Inflammatory macrophage (primary cell): ENCODE results near the gene TANC2.

Experiments
- DNase-seq, 2 donors: peaks; one replicate each; pipeline ENCODE4 v3.0.0-alpha.2; 2020 to 2022
- total RNA-seq, 18 experiments: gene quantifications; one replicate each; lab custom pipeline; 2026; ENCODE audit warnings: mixed read lengths in 6 of 18, inconsistent platforms in 2 of 18; lab: John Stamatoyannopoulos, UW

TANC2 gene
- total RNA-seq: 2.8 to 69.1 (median 22.3) reads per million in 18 experiments

- peak; percentile 71 to 75 for DNase-seq
Measured at GRCh38 chr17:62965686-62966425, at the start of gene TANC2. TANC2 (plus strand) TSS chr17:62966235; CDS start chr17:63009560, 43,325 bp downstream.

- DNase-seq: peak; percentile 15 to 48
Measured at GRCh38 chr17:62916684-62917571, 49.1 kb upstream of the TANC2 start.

DNA sequence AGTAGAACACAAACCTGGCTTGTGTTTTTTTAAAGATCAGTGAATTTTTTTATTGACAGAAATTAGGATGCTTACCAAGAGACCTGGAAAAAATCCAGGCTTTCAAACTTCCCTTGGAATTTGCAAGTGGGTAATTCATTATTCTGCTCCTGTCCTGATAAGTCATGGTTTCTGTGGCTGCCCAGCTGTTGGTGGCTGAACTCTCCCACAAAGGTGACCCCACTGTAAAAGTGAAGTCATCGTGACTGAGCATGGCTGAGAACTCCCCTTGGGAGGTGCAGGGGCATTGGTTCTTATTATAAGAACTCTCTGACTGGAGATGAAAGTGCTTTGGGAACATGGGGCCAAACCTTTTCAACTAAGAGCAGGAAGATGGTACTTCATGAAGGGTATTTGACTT lies 46.6 kb upstream of the TANC2 start:
- DNase-seq: no peak

- no peak for DNase-seq
Measured at GRCh38 chr17:62920300-62920699, 45.7 kb upstream of the TANC2 start.

DNA sequence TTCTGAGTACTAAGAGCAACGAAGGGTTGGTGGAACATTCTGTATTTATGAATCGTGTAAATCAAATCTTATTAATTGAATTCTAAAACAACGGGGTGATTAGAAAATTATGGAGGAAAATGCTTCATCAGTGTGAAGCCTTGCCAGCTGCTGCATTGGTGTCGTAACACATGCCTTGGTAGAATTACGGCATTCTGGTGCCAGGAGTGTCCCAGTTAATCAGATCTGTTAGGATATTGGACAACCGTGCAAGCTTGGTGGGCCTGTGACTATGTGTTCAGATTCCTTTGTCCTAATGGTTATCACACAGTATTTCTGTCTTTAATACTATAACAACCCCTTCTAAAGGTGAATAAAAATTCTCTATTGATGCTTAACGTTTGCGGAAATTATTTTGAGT lies 44.2 kb upstream of the TANC2 start:
- DNase-seq: no peak

DNA sequence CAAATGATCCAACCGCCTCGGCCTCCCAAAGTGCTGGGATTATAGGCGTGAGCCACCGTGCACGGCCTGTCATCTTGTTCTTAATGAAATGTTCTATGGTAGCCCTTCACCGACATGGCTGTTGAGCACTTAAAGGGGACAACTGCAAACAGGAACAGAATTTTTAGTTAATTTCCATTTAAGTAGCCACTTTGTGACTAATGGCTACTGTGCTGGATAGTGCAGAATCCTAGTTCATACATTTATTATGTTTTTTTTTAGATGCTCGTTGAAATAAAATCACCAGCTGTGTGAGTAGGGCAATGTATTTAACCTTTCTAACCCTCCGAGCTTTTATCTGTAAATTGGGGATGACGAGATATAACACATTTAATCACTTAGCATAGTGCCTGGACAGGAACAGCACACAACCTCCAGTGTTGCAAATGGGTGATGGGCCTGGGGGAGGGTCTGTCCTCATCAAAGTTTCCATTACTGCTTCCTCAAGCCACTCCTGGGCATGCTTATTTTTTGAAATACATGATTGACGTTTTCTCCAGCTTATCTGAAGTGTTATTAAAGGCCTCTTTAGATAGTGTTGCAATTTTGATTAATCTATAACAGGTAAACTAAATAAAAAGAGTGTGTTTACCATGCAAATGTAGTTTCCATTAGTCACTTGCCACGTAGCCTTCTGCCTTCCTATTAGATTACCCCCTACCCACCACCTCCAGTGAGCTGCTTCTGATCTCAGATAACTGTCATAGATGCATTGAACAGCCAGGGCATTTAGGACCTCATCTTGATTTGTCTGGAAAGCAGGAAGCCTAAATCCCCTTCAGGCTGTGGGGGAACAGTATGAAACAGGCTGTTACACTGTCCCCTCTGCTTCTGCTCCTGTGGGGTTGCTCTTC lies 42.5 kb upstream of the TANC2 start:
- no peak for DNase-seq

DNA sequence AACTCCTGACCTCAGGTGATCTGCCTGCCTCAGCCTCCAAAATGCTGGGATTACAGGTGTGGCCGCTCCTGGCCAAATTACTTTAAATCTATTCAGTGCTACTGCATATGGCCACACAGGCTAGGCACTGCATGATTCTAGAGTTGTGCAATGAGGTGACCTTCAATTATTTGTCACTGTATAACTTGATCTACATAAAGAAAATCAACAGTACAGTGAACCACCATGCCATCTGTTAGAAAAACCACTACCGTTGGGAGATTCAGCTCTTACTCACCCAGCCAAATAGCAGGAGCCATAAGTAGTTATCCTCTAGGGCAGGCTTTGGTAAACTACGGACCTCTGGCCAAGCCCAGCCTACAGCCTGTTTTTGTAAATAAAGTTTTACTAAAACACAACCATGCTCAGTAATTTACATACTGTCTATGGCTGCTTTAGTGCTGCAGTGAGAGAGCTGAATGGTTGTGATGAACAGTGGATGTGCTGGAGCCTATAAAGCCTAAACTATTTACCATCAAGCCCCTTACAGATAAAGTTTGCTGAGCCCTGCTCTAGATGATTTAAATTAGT lies 40.7 kb upstream of the TANC2 start:
- no peak for DNase-seq

GRCh38 chr17:62927083-62927482 lies 39.0 kb upstream of the TANC2 start:
- DNase-seq: no peak

- DNase-seq: no peak
Measured at GRCh38 chr17:62929320-62929719, 36.7 kb upstream of the TANC2 start.

DNA sequence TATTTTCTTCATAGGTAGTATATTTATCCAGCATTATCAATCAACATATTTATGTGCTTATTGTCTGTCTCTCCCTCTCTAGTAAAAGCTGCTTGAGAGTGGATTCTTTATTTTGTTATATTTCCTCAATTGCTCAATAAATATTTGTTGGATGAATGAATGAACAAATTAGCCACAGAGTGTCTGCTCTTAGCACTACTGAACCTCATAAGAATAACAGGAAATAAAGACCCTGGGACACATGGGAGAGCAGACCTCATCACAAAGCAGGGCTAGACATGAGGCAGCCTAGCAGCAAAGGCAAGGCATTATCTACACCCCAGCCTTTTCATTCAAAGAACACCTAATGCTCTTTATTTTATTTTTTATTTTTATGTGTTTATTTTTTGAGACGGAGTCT lies 34.9 kb upstream of the TANC2 start:
- no peak for DNase-seq

DNA sequence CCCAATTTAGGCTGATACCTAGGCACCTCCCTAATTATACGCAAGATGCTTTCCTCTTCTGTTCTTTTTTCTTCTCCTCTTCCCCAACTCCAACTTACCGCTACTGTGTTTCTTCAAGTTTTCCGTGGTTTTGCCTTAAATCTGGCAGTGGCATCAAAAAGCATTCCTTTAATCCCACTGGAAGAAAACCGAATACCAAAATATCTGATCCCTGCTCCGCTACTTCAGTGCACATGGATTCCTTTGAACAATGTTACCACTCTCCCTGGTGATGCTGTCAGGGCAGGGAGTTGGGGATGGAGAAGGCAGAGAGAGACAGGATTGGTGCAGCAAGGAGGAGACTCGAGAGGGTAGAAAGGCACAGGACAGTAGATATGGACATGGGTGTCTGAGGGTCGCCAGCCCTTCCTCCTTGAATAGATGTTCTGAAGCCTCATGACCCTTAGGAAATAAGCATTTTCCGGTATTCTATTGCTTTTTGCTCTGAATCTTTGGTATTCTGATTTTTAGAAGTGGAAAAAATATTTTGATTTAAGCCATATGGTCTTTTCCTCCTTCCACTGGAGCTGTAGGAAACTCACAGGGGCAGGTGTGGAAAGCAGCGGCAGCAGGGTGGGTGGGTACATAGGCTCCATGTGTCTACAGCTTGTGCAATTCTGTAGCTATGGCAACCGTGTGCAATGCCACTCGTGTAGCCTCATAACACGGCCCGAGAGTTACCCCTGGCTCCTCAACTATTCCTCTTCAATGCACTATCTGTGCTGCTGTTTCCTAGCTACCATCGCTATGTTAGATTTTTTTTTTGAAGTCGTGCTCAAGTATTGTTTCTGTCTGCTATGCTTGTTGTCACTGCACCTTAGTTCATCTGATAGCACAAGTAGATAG lies 32.3 kb upstream of the TANC2 start:
- DNase-seq: peak; percentile 8 to 15

DNA sequence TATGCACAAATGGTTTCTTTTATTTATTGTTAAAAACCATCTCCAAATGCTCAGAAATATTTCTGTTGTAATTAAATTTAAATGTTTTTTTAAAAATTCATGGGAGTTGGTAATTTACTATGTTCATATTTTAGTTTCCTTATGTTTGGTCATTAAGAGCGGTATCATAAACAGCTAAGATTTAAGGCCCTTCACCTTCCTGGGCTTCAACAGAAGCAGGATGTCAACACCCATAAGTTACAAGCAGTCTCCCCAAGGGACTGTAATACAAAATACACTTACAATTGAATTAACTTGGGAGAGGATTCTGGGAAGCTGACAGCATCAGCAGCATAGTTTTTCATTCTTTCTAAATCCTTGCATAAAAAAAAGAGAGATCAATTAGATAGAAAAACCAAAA lies 30.9 kb upstream of the TANC2 start:
- no peak for DNase-seq

DNA sequence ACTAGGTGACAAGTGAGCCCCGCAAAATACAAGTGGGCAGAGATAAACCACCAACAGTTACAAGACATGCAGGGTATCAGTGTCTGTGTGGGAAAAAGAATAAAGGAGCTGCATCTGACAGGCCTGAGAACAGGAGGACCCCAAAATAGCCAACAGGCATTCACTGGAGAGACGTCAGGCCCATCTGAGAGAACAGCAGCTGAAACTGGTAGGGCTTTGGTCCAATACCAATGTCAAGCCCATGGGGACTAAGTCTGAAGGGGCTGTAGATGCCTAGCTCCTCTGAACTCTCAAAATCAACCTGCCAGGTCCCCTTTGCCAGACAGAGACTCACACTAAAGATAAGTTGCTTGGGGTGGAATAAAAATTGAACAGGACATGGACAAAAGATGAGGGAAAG lies 30.5 kb upstream of the TANC2 start:
- no peak for DNase-seq

- no peak for DNase-seq
Measured at GRCh38 chr17:62937606-62938005, 28.4 kb upstream of the TANC2 start.

DNA sequence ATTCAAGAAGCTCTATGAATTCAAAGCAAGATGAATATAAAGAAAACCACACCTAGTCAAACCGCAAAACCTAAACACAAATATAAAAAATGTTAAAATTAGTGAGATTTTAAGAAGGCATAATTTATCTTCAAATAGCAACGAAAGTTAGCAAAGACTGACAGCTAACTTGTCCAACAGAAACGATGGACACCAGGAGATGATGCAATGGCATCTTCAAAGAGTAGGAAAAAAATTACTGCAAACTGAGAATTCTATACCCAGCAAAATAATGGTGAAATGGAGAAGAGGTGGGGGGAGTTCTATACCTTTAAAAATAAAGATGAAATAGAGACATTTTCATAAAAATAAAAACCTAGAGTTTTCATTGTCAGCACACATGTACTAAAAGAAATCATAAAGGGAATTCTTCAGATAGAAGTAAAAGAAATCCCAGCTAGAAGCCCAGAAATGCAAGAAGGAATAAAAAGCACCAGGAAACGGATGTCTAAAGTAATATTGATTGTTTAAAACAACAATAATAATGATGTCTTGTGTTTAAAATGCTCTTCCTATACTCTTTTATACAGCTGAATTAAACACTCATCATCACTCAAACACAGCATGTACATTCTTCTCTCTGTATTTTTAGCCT lies 24.6 kb upstream of the TANC2 start:
- DNase-seq: no peak

GRCh38 chr17:62948370-62948769 lies 17.7 kb upstream of the TANC2 start:
- DNase-seq: no peak

- DNase-seq: no peak
Measured at GRCh38 chr17:62949036-62949435, 17.0 kb upstream of the TANC2 start.

DNA sequence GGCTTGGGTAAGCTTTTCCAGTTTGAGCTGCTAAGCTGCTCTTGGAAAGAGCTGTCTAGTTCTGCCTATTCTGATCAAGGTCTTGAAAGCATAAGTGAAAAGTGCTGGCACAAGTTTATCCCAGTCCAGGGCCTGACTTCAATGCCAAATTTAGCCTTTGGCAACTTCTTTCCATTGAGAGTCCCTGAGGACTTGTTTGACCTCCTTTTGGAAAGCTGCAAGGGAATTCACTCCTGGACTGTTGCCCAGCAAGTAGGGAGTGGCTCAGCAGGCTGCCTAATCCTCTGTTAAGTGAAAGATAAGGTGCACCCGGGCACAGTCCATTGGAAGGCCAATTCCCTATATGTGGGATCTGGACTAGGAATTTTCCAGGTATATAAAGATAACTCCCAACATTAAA lies 16.0 kb upstream of the TANC2 start:
- DNase-seq: no peak

- no peak for DNase-seq
Measured at GRCh38 chr17:62955841-62956352, 10.1 kb upstream of the TANC2 start.

DNA sequence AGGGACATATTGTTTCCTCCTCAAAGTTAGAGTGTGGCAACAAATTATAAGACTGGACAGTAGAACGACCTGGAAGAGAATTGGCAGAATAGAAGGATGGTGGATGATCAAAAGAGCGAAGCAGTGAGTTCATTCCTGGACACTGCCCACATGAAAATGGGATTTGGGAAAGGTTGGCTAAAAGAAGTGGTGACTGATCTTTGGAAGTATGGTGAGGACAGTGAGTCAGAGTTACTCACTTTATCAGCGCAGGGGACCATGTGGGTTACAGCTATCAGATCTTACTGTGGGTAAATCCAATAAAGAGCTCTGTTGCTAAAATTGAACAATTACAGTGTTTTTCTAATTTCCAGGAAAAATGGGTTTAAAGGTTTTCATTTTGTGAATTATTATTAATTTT lies 2.7 kb upstream of the TANC2 start:
- DNase-seq: no peak

DNA sequence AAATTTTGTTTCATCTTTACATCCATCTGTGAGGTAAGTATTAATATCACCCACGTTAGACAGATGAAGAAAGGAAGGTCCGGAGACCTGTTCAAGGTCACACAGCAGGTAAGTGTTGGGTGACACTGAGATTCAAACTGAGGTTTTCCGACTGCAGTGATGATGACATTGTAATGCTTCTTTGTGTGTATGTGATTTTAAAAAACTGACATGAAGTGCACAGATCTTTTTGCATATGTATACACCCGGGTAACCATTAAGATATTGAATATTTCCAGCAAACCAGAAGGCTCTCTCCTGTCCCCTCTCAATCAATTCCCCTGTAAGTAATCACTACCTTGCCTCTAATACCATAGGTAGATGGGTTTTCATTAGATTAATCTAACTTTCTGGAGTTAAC lies 1.5 kb upstream of the TANC2 start:
- DNase-seq: no peak
